Lung (tissue), 12 donors: ENCODE data around the gene SCD5. TPM values are rescaled to one million over a fixed set of nuclear protein-coding genes. Genes with fewer than 3 reads are reported as not detected.

Source experiments
- ATAC-seq: fragments of 200-7000 bp; cut with Tn5 transposase; one replicate; pipeline ENCODE4 v1.9.1; 2020; ENCODE audit warnings: moderate number of reproducible peaks; ENCODE audit not compliant: insufficient read depth, low FRiP score
- DNase-seq, 3 donors: peaks; one replicate each; pipeline ENCODE4 v3.0.0-alpha.2; 2013 to 2017
- H3K27ac ChIP-seq, 2 donors: one replicate each; pipeline ENCODE4 v1.5.1; 2013; ENCODE audit warnings: mild to moderate bottlenecking in 2 of 2, moderate library complexity in 2 of 2, control low read depth in 1 of 2, inconsistent platforms in 1 of 2, low read depth in 1 of 2, low read length in 1 of 2
- H3K27me3 ChIP-seq, 3 donors: one replicate each; pipeline ENCODE4 v1.5.1; 2013; ENCODE audit warnings: low read length in 2 of 3; ENCODE audit not compliant: control insufficient read depth in 3 of 3, insufficient read depth in 3 of 3
- H3K36me3 ChIP-seq, 4 donors: one replicate each; pipeline ENCODE4 v1.5.1; 2013; ENCODE audit warnings: low read length in 4 of 4, mild to moderate bottlenecking in 1 of 4, moderate library complexity in 1 of 4; ENCODE audit not compliant: control insufficient read depth in 4 of 4, insufficient read depth in 4 of 4
- H3K4me1 ChIP-seq, 5 donors: one replicate each; pipeline ENCODE4 v1.5.1; 2013; ENCODE audit warnings: low read length in 5 of 5, mild to moderate bottlenecking in 2 of 5, moderate library complexity in 1 of 5; ENCODE audit not compliant: control insufficient read depth in 5 of 5, insufficient read depth in 5 of 5
- H3K4me3 ChIP-seq: one replicate; pipeline ENCODE4 v1.5.1; 2013; ENCODE audit warnings: mild to moderate bottlenecking, control low read depth, moderate library complexity
- H3K9ac ChIP-seq, 2 donors: one replicate each; pipeline ENCODE4 v1.5.1; 2013; ENCODE audit warnings: low read length in 2 of 2, control low read depth in 1 of 2; ENCODE audit not compliant: insufficient read depth in 1 of 2
- H3K9me3 ChIP-seq, 4 donors: one replicate each; pipeline ENCODE4 v1.5.1; 2013; ENCODE audit warnings: low read length in 3 of 4, mild to moderate bottlenecking in 1 of 4, moderate library complexity in 1 of 4; ENCODE audit not compliant: control insufficient read depth in 4 of 4, insufficient read depth in 3 of 4
- WGBS, 2 donors: extraction: QIAGEN DNeasy Blood & Tissue Kit; methylation state at CpG; one replicate each; pipeline ENCODE4 v1.1.7; 2013; 5-methylcytosine and 5-hydroxymethylcytosine counted together
- polyA plus RNA-seq, 2 donors: library from polyadenylated mRNA; stranded (reverse); fragments of 200-250 nt; gene quantifications; one replicate each; pipeline ENCODE4 v1.2.1, GENCODE V29; 2013
- total RNA-seq, 2 donors: library from RNA; depleted of rRNA in 1 of 2; stranded (reverse); fragments of >200 nt in 1 of 2; gene quantifications; one replicate each; pipeline ENCODE4 v1.2.1, GENCODE V29; 2014 to 2021
- TF ChIP-seq, protein P1 (sequence below): IDR thresholded peaks from 2 replicates; pipeline ENCODE4 v1.5.1; 2012; ENCODE audit warnings: mild to moderate bottlenecking; ENCODE audit errors: control extremely low read depth, extremely low read depth
- donor health status: control.
- donor health status: control.
- donor health status: Bipolar disorder and iron deficiency.
- donor health status: healthy.
- donor health status: DM: yes; HTN: yes; CAD: no.

SCD5 gene
- total and polyA plus RNA-seq, 4 donors, result 5.0 to 22.6 (median 13.8) TPM

DNA sequence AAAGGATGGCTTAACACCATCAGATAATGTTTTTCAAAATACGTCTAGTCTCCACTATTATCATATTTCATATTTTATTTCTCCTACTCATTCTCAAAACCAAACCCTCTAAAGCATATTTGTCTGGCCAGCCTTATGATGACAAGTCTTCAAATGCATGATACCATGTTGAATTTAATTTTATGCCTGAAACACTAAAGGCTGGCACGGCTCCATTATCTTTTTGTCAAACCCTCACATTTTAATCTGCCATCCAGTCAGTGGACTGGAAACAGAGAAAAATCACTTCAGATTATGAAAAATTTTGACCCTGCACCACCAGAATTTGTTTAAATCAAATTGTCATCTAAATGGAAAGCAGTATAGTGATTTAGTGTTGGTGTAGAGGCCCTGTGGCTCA, 42.9 kb downstream of the SCD5 start:
- 87 to 91% methylated on average over 2 of the region's 2 CpGs for WGBS, 2 donors

DNA sequence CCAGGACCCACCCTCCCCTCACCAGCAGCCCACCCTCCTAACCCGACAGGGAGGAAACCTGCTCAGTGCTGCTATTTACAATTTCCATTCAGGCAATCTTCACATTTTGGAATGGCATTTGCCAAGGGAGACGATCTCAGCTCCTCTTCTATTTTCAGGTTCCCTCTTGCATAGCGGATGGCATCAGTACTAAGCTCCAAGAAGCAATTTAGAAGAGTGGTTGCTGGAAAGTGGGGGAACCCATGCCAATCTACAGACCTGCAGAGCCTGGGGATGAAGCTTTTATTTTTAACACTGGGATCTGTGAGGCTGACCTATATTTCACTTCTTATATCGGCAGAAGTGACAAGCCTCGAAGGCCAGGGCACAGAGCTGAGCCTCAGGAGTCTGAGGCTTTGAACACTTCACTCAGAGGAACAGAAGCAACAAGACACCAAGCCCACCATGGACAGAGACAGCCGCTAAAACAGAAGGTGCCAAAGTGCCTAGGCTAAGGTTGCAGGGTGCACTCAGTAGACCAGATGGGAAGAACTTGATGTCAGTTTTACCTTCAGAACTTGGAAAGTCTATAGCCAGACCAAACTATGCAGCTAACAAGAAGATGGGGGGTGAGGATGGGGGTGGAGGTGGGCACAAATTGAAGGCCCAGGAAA, 44.0 kb downstream of the SCD5 start:
- Histone ChIP-seq H3K9ac (no peak overlapping the region), H3K9me3 (no peaks in the 10 kb centered on the region), H3K27ac (no peak overlapping the region), H3K4me3 (no peak overlapping the region), H3K27me3 (no peaks in the 10 kb centered on the region), H3K36me3 (no peaks in the 10 kb centered on the region), H3K4me1 (peaks cover 0 to 22% (median 6%) of the 10 kb centered on the region in 5 donors)
- WGBS, 2 donors, result 71 to 84% methylated on average over 6 of the region's 6 CpGs
- ATAC-seq, result no peak
- no peak for DNase-seq
- TF ChIP-seq, protein P1, sequence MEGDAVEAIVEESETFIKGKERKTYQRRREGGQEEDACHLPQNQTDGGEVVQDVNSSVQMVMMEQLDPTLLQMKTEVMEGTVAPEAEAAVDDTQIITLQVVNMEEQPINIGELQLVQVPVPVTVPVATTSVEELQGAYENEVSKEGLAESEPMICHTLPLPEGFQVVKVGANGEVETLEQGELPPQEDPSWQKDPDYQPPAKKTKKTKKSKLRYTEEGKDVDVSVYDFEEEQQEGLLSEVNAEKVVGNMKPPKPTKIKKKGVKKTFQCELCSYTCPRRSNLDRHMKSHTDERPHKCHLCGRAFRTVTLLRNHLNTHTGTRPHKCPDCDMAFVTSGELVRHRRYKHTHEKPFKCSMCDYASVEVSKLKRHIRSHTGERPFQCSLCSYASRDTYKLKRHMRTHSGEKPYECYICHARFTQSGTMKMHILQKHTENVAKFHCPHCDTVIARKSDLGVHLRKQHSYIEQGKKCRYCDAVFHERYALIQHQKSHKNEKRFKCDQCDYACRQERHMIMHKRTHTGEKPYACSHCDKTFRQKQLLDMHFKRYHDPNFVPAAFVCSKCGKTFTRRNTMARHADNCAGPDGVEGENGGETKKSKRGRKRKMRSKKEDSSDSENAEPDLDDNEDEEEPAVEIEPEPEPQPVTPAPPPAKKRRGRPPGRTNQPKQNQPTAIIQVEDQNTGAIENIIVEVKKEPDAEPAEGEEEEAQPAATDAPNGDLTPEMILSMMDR, result no peak

More for the DNA sequence above, 42.9 kb downstream of the SCD5 start:
- no peak overlapping the region for H3K27ac ChIP-seq
- no peaks in the 10 kb centered on the region for H3K36me3 ChIP-seq
- no peaks in the 10 kb centered on the region for H3K9me3 ChIP-seq
- DNase-seq (no peak), ATAC-seq (no peak)
- no peaks in the 10 kb centered on the region for H3K27me3 ChIP-seq
- no peak overlapping the region for H3K9ac ChIP-seq
- TF ChIP-seq, protein P1, result no peak
- H3K4me3 ChIP-seq, result no peak overlapping the region
- peaks cover 0 to 22% (median 6%) of the 10 kb centered on the region in 5 donors for H3K4me1 ChIP-seq

DNA sequence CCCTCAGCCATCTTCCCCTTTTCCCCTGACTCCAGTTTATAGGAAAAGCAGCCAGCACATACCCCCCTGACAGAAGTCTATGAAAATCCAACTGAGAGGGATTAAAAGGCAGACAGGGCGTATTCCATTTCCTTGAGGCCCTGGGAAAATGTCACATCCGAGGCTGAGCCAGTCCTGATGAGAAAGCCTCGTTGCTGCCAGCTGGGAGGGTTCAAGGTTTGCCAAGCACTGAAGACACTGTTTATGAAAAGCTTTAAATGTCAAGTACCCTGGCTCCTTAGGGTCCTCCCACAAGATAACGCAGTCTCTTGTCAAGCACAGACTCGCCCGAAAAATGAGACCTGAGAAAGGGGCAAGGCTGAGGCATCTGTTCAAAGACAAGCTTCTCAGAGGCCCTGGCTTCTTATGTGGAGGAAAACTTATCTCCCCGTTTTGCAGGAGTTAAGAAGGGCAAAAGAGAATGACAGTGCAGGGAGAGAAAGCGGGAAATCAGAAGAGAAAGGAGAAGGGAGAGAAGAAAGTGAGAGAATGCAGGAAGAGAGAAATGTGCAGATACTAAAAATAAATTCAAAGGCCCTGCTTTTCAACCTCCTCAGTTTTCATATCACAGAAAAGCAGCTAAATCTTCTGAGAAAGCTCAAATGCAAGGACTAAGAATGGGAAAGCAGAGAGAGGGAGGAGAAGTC, 44.7 kb downstream of the SCD5 start:
- no peaks in the 10 kb centered on the region for H3K9me3 ChIP-seq

More for the DNA sequence above, 44.7 kb downstream of the SCD5 start:
- WGBS, 2 donors, result 45 to 71% methylated on average over 8 of the region's 8 CpGs
- TF ChIP-seq, protein P1, result no peak
- H3K4me3 ChIP-seq, result no peak overlapping the region
- peak overlapping the region in 1 of 2 donors; percentile 57 for H3K9ac ChIP-seq
- peak overlapping the region in 1 of 2 donors; percentile 45 for H3K27ac ChIP-seq
- H3K36me3 ChIP-seq, result no peaks in the 10 kb centered on the region
- H3K4me1 ChIP-seq, result peaks cover 0 to 15% (median 6%) of the 10 kb centered on the region in 5 donors
- ATAC-seq, result no peak
- DNase-seq, result peak; percentile 63 to 75 (median 74)
- H3K27me3 ChIP-seq, result no peaks in the 10 kb centered on the region
